Stimulated activated CD4-positive, alpha-beta T cell treated with anti-CD3 and anti-CD28 coated beads, Interleukin-15, amount 100 ng/mL, for 24 hours (primary cell): Measurements from ENCODE around the gene MACROD2.

Experiments used
- DNase-seq: peaks from one replicate; pipeline ENCODE4 v3.0.0-alpha.2; 2020

The MACROD2 gene

DNA sequence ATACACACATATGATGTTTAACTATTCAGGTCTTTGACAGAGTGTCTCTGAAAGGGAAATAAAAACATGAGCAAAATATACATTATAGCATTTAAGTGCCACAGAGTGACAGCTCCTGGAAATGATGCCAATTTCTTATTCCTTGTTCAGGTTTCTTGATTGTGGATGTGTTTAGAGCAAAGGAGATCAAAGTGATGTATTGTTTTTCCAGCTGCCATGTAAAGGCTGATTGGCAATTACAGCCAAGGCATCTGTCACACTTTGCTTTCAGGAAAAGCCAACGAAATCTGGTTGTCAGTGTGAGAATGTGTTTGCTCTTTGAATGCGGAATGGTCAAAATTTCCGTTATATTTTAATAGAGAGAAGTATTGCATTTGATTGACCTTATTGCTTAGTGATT, 689.9 kb downstream of the MACROD2 start:
- no peak for DNase-seq

DNA sequence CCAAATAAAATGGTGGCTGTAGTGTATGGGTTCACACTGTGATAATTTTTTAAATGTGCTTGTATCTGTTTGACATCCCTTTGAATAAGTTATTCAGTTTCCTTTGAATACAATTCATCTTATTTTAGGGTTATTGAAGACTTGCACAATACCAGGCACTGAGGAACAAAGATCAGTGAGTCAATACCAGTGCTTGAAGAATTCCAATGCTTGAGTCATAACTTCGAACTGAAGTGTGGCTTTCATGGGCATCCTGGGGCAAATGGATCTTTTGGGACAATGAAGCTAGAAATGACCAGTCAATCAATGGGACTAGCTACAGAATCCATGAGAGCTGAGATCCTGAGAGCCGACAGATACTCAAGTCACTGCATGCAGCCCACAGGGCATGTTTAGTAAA, 692.0 kb downstream of the MACROD2 start:
- DNase-seq, result no peak

DNA sequence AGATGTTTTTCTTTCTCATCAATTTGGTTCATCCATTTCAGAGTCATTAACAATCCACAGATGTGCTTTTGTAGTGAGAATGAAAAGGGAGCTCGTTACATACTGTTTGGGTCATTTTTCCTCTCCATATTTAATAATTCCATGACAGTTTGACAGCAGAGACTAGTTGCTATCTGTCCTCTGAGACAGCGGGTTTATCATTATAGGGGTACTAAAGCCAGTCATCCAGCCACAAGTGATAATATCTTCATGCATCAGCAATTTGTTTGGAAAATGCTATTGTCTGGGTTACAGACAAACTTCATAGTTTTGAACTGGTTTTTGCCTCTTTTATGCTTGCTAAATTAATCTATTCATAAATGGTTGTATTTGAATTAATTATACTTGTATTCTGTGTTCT, 692.7 kb downstream of the MACROD2 start:
- no peak for DNase-seq

DNA sequence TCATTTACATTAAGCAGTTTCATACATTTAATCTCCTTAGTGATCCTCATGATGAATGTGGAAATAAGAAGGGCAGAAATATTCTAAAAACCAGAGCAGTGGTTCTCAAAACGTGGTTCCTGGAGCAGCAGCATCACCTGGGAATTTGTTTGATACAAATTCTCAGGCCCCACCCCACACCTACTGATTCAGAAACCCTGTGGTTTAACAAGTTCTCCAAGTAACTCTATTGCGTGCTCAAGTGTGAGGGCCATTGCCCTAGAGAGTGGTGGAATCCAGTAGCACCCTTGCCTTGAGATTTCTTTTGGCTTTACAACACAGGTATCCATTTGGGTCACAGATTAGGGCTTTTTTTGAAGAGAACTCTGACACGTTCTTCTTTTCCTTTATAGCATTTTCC, 696.7 kb downstream of the MACROD2 start:
- DNase-seq, result no peak

DNA sequence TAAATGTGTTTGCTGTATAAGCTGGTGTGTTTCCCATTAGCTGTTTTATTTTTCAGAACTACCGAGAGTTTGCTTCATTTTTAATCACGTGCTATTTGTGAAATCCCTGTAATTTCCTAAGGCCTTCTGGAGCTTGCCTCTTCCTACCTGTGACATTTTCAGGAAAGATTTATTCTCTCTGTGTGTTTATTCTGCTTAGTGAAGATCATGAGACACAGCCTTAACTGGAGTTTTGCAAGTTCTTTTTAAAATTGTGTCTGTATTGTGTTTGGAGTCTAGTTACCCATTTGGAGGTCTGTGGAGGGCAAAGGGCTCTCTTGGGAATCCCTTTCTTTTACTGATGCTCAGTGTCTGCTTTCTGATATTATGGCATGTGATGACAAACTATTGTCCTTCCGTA, 701.2 kb downstream of the MACROD2 start:
- no peak for DNase-seq

DNA sequence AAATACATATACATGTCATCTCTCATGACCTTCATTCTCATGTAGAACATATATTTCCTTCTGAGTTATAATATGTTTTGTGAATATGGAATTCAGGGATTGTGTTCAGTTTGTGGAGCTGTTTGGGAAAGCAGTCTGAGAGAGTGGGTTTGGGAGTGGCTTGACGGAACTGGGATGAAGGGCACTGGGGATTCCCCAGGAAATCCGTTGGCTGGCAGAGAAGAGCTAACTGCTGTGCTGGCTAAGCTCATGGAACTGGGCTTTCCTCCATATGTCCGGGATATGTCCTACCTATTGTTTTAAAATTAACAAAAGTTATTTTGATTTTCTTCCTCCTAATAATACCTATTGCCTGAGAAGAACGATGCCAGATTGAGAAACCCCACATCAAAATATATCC, 701.6 kb downstream of the MACROD2 start:
- no peak for DNase-seq

DNA sequence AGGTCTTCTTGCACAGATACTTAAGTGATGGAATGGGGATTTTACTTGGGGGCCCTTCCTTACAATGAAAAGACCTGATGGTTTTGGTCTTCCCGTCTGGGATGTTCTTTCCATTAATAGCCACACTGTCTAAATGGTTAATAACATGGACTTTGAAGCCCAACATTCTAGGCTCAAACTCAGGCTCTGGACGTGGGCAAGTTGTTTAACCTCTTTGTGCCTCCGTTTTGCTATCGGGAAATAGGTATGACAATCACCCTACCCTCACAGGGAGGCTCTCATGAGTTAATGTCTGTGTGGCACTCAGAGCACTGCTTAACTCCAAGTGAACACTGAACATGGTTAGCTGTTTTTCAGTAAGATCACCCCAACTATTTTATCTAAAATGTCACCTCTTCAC, 702.8 kb downstream of the MACROD2 start:
- DNase-seq, result no peak

DNA sequence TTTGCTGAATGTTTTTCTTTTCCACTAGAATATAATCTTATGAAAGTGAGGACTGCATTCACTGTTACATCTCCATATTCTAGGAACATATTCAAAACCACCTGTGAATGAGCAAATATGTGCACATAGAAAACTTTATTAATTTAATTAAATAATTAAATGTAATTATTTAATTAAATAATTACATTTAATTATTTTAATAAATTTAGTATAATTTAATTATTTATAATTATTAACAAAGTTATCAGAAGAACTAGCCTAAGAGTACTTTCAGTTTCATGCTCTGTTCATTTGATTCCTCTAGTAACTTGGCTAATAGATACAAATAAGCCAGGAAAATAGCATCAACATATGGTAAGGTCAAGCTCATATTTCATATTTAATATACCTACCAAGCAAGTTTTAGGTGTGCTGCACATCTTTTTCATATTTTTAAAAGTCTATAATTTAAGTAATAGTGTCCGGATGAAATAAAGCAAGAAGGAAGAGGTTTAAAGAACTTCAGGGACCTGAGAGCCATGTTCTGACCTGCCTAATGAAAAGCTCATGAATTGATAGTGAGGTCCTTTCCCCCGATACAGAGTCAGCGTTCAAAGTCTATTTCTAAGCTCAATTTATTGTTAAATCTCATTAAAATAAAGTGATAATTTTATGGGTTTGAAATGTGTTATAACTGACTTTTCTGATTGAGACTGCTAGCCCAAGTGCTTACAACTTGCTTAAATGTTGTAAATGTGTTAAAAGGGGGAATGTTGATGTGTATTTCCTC, 703.5 kb downstream of the MACROD2 start:
- DNase-seq, result no peak

DNA sequence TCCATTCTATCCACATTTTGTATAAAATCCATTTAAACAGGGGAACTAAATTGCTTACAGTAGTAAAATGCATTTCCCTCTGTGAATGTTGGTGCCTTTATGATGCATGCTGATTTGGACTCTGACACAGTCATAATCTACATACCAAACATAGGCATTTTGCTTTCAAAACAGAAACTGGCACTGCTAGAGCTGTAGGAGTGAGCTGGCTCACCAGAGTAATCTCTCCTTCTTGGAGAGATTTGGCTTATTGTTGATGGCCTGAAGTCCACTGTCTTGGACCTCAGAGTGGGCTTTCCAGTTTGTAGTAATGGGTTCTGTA, 705.3 kb downstream of the MACROD2 start:
- DNase-seq, result no peak

DNA sequence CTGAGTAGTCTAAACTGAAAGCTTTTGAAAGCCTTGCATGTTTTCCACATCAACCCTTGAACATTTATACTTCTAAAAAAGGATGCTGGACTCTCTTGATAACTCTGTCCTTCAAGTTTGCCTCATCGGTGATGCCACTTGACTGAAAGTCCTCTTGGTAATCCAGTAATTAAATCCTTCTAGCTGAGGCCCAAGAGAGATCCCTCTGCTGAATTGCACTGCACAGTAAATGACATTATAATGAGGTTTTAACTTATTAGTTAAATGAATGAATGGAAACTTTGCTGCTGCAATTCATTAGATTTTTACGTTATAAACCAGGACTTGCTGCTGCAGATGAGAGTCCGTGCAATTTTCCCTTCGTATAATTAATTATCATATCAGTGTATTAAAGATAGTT, 706.0 kb downstream of the MACROD2 start:
- no peak for DNase-seq

DNA sequence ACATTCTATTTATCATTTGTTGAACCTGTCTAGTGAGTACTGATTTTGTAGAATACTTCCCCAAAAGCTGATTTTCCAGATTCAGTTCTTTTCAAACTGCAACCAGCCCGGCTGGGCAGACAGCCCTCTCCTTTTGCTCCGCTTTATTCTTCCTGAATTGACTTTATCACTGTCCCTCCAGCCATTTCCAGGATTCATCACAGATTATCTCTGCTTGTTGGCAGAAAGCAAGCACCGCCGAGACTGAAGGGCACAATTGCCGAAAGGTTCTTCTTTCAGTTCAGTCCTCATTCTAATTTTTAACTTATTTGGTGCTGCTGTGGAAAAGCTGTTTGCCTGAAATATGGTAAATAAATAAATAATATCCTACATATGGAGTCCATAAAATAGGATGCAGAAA, 711.2 kb downstream of the MACROD2 start:
- no peak for DNase-seq

DNA sequence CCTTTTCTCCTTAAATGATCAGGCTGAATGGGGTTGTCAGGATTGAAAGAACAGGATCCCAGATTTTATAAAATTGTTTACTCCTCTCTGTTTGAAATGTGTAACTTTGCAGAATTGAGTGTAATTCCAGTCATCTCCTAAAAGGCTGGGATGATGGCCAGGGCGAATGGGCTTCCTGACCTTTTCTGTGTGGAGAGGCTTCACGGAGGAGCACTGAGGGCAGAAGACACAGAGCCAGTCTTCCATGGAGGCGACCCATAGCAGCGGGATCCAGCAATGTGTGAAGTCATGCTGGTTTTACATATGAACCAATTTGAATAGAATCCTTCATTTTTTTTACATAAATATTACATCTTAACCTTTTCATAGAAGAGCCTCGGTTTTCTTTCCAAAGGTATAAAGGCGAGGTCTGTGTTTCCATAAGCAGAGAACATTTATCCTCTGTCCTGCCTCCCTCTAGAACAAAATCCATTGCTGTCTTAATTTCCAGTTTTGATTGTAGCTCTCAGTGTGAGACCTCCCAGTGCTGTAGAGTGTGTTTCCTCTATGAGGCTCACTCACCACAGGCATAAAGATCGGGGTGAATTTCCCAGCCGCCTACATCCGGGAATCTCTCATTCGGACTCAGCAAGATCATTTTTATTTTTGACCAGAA, 711.8 kb downstream of the MACROD2 start:
- DNase-seq, result no peak

DNA sequence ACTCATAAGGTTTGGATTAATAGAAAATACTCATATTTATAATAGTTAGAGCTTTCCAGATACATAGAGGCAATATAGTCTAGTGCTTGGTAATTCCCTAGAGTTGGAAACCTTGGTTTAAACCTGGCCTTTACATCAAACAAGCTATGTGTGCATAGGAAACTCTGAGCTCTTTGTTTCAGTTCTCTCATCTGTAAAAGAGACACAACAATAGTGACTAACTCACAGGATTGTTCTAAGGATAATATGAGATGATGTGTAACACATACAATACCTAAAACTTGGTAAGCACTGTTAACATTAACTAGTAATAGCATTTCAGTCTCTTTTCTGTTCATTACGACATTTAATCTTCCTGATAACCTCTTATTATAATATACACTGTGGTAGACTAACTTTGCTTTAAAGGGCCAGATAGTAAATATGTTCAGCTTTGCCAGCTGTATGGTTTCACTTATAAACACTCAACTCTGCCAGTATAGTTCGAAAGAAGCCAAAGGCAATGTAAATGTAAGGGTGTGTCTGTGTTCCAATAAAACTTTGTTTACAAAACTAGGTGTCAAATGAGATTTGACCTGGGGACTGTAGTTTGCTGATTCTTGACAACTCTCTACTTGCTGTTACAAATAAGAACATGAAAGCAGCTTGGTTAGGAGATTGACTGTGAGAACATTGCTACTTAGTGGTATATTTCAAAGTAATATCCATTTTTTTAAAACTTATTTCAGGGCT, 712.7 kb downstream of the MACROD2 start:
- no peak for DNase-seq

DNA sequence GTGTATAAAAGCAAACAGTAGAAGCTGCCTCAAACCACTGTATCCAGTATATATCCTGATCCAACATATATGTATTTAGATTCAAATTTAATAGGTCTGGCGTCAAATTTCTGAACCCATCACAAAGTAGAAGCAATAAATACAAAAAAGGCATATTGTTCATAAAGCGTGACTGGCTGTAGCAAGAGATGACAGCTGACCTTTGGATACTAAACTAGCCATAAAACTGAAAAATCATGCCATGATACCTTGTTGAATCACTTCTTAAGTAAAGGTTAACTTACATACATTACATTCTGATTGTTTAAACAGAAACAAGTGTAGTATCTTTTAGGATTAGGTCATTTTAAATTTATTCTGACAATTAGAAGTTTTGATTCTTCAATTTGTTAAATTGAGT, 714.1 kb downstream of the MACROD2 start:
- no peak for DNase-seq

DNA sequence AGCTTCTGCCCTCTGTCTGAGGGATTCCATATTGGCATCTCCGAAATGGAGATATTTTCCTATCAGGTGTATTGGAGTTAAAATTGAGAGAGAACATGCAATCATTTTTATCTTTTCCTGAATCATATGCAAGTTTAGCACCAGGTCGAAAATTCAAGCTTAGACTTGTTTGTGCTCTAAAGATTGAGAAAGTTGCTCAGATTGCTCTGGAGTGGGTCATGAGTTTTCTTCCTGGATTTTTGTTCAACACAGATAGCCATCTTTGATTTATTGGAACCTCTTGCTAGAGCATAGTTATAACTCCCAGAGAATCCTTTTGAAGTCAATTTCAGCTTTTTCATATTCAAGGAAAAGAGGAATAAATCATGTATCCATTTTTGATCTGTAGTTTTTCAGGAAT, 715.6 kb downstream of the MACROD2 start:
- DNase-seq, result no peak

DNA sequence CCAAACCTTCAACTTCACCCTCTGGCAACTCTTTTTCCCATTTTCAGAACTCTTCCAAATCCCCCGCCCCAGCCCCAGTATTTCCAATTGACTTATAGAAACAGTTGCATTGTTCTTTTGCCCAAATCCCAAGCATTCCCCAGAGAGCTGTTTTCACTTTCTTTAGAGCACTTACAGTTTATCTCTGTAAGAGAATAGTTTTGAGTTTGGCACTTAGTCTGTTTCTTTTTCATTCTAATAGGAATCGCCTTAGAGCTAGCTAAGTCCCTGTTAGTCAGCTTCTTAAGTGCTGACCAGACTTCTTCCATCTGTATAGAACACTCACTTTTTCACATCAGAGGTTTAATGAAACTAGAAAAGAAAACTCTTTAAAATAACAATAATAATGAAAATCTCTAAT, 716.3 kb downstream of the MACROD2 start:
- no peak for DNase-seq

DNA sequence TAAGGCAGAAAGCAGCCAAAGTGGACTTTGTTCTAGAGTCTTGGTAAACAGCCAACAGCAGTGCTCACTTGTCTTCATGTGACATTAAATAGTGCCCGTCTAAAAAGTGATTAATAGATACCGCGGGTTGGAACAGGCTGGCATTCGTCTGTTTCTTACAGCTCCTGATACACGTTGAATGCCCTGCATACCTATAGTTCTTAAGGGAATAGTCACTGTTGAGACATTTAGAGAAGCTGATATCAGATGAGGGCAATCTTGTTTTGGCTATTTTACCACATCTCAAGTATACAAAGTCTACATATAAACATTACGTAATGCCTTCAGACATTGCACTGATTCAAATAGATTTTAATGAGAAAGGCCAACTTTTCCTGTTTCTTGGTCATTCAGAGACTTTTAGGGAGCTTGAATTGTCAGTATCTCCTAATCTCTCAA, 717.0 kb downstream of the MACROD2 start:
- DNase-seq, result no peak

DNA sequence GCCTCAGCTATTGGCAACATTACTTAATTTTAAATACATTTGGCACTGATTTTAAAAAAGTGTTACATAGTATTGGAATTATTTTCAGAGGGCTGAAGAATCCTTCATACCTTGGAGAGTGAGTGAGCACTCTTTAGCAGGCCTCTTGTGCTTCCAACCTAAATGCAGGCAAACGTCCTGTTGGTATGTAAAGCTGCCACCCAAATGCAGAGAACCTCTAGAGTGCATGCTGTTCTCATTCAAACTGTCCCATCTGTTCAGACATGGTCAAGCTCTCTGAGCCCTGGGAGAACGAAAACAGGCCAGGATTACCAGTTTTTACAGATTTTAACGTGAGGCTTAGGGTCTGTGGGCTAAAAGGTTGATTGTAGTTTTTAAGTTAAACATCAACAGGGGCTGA, 720.1 kb downstream of the MACROD2 start:
- DNase-seq, result no peak

DNA sequence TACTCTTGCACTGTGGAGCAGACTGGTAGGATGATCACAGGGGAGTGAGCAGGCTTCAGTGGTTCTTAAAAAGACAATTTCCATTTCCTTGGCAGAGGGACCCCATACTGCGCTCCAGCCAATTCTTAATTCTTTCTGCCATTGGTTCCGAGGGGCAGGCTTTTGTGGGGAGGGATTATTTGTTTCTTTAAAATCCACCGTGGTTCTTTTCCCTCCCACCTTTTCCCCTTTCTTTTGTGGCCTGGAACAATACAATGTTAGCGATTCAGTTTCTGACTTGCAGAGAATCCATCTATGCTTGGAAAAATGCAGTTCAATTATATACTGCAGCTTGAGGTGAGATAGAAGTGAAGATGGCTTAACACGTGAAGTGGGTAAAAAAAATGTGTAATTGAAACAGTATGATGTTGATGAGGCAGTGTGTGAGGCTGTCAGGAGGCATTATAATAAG, 721.1 kb downstream of the MACROD2 start:
- DNase-seq, result no peak

DNA sequence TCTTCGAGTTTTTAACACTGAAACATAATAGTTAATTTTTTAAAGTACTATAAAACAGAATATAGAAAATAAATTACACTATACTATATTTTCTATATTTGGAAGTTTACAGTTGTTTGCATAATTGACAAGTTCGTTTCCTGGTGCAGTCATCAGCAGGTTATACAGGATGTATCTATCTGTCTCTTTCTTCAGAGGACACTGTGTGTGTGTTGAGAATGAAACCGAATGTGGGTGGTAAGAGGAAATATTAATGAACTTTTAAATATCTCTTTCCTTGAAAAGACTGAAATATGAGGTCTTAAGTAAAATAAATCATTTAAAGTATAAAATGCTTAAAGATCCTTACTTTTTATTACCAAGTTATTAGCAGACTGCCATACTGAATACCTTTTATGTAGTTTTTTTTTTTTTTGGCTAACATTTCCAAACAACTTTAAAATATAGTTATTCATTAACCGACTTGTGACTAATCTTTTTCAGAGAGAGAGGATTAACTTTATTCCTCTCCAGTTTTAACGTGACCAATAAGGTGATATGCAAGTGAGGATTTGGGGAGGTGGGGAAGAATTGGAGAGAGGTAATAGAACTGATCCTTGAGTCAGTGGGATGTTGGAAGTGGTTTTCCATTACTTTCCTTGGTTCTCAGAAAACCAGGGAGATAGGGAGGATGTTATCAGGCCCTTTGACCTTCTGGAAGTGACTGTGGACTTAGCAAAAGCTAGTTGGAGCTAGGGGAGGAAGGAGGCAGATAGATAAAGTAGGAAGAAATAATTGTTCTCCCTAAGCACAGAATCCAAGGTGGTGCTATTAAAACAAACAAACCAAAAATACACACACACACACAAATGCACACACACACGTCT, 722.1 kb downstream of the MACROD2 start:
- DNase-seq, result no peak

DNA sequence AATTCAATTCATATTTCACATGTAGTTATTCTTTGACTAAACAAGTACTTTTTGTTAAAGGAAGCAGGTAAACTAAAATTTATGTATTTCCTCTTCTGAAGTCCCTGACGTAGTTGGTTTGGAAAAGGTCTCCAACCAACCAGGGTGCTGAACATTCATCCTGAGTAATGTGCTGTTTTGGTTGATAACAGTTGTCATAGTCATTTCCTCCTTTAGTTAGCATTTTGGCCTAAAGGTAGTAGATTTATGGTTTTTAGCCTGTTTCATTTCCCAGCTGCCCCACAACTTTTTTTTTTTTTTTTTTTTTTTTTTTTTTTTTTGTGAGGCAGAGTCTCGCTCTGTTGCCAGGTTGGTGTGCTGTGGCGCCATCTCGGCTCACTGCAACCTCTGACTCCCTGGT, 724.9 kb downstream of the MACROD2 start:
- DNase-seq, result no peak

DNA sequence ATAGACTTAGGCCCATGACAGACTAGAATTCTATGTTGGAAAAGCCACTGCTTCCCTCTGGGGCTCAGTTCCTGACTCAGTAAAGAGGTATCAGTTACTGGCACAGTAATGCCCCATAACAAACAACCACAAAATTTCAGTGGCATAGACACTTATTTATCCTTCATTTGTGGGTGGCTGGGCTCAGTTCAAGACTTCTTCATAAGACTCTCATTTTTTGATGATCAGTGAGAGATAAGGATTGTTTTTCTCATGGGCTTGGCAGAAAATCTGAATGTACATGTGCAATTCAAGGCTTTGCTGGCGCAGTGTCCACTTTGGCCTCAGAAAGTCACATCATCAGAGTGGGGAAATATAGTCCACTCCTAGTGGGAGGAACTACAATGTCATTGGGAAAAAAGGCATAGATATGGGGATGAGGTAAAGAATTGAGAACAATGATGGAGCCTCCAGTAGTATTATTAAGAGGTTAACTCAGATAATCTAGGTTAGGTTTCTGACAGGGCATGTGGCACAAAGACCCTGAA, 726.7 kb downstream of the MACROD2 start:
- no peak for DNase-seq

DNA sequence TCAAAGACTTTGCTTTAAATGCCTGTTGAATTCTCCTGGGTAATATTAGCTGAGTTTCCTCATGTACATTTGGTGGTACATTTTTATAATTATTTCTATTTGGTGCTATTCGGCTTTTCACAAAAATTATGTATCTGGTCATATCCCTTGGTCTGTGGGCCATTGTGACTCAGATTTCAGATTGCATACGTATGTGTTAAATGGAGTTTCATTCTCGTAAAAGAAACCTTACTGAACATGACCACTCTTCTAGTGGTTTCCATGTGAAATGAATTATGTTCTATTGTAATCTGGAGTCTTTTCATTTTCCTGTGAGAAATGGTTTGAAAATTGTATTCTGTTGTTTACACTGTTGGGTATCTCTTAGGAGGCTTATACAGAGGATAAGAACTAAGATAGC, 728.3 kb downstream of the MACROD2 start:
- DNase-seq, result no peak
